Thyroid gland (tissue), 4 donors: ENCODE data around the gene OR5V1. TPM values are rescaled to one million over a fixed set of nuclear protein-coding genes. Genes with fewer than 3 reads are reported as not detected.

Experiments
- DNase-seq, 2 donors: peaks; one replicate each; pipeline ENCODE4 v3.0.0-alpha.2; 2019
- H3K27ac ChIP-seq, 3 donors: fragments of 200-600 bp; sonication (generic); 1 replicate in 2 of 3; 2 replicates in 1 of 3; pipeline ENCODE4 v1.5.1; 2016 to 2019; ENCODE audit warnings: mild to moderate bottlenecking in 1 of 3, moderate library complexity in 1 of 3
- H3K27me3 ChIP-seq: fragments of 200-600 bp; sonication (generic); one replicate; pipeline ENCODE4 v1.5.1; 2019
- H3K36me3 ChIP-seq, 2 donors: fragments of 200-600 bp; sonication (generic); one replicate each; pipeline ENCODE4 v1.5.1; 2016 to 2019
- H3K4me1 ChIP-seq, 2 donors: fragments of 200-600 bp; sonication (generic); one replicate each; pipeline ENCODE4 v1.5.1; 2017 to 2019
- H3K4me3 ChIP-seq, 3 donors: fragments of 200-600 bp; sonication (generic); replicated peaks in 1 of 3; 1 replicate in 2 of 3; 2 replicates in 1 of 3; pipeline ENCODE4 v1.5.1; 2016; ENCODE audit warnings: mild to moderate bottlenecking in 1 of 3
- H3K9me3 ChIP-seq: fragments of 200-600 bp; sonication (generic); one replicate; pipeline ENCODE4 v1.5.1; 2017
- POLR2A ChIP-seq, 2 donors: fragments of 450-650 bp; IDR thresholded peaks; one replicate each; pipeline ENCODE4 v1.6.1; 2017; ENCODE audit warnings: antibody characterized with exemption in 2 of 2, mild to moderate bottlenecking in 2 of 2, moderate library complexity in 1 of 2
- WGBS, 2 donors: methylation state at CpG; one replicate each; pipeline ENCODE4 v1.1.5; 2017; 5-methylcytosine and 5-hydroxymethylcytosine counted together
- intact Hi-C: fragments of 100-400 bp; cut with DNase I; formaldehyde crosslinking; loops from one replicate; pipeline ENCODE4 v1.15.1; 2023
- total RNA-seq, 4 donors: library from RNA; depleted of rRNA; stranded (reverse); fragments of >200 nt; gene quantifications; one replicate each; pipeline ENCODE4 v1.2.3, GENCODE V29; 2016
- TF ChIP-seq, protein P1 (sequence below), 6 experiments: fragments of 200-600 bp in 3 of 6; fragments of 450-650 bp in 3 of 6; sonication (generic) in 3 of 6; IDR thresholded peaks; one replicate each; pipeline ENCODE4 v1.5.1; 2016 to 2019; ENCODE audit warnings: antibody characterized with exemption in 6 of 6, mild to moderate bottlenecking in 2 of 6, inconsistent platforms in 1 of 6, moderate library complexity in 1 of 6

OR5V1 gene
- total RNA-seq = not detected

DNA sequence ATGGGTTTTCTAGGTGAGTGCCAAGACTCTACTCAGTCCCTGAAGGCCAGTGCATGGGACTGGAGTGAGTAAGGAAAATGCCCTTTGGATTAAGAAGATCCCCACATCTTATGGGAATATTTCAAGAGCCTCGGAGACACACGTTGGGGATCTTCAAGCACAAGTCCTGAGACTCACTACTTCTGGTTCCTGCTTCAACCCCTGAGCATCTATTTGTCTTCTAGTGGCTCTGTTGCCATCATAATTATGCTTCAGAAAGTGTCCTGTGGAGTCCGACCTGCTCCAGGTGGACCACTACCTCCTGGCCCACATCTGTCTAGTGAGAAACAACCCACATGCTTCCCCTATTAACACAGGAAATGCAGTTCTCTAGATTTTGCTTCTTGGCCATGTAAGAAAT, at the start of gene OR5V1:
Gene OR5V1 (minus strand): TSS at position 101 of the 400 bp plus-strand sequence. CDS start 12,670 bp downstream, outside the sequence.
- 76 to 87% methylated on average over 3 of the region's 3 CpGs for WGBS, 2 donors
- no peak for DNase-seq
- Histone ChIP-seq H3K4me1 (no peaks in the 10 kb centered on the region), H3K4me3 (no peak within 1 kb of the TSS), H3K27me3 (no peaks in the 10 kb centered on the region), H3K36me3 (no peaks in the 10 kb centered on the region), H3K9me3 (no peaks in the 10 kb centered on the region), H3K27ac (no peak within 1 kb of the TSS)
- TF ChIP-seq, protein P1, sequence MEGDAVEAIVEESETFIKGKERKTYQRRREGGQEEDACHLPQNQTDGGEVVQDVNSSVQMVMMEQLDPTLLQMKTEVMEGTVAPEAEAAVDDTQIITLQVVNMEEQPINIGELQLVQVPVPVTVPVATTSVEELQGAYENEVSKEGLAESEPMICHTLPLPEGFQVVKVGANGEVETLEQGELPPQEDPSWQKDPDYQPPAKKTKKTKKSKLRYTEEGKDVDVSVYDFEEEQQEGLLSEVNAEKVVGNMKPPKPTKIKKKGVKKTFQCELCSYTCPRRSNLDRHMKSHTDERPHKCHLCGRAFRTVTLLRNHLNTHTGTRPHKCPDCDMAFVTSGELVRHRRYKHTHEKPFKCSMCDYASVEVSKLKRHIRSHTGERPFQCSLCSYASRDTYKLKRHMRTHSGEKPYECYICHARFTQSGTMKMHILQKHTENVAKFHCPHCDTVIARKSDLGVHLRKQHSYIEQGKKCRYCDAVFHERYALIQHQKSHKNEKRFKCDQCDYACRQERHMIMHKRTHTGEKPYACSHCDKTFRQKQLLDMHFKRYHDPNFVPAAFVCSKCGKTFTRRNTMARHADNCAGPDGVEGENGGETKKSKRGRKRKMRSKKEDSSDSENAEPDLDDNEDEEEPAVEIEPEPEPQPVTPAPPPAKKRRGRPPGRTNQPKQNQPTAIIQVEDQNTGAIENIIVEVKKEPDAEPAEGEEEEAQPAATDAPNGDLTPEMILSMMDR (IDR thresholded peaks at IDR 0.05) = no peak
- TF ChIP-seq POLR2A (IDR thresholded peaks at IDR 0.05) = no peak
- intact Hi-C loops = no loop called here

DNA sequence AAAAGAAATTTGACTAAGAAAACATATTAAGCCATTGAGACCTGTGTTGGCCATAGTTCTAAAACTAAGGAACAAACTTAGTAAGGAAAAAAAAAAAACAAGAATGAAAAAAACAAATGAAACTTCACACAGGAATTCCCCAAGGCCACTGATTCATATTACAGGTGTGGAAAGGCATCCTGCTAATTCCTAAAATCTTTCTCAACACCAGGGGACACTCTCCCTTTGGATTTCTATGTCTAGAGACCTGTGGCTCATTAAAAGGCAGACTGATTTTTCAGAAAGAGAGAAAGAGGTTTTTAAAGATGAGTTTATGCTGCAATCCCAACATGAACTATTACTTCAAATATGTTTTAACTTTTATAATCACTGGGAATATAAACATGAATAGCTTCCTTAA, 45.9 kb upstream of the OR5V1 start, which contains the start of gene OR12D1:
Gene OR12D1 (plus strand): TSS at position 341 of the 400 bp plus-strand sequence.
- TF ChIP-seq, protein P1 (IDR thresholded peaks at IDR 0.05) = no peak
- TF ChIP-seq POLR2A (IDR thresholded peaks at IDR 0.05) = no peak

DNA sequence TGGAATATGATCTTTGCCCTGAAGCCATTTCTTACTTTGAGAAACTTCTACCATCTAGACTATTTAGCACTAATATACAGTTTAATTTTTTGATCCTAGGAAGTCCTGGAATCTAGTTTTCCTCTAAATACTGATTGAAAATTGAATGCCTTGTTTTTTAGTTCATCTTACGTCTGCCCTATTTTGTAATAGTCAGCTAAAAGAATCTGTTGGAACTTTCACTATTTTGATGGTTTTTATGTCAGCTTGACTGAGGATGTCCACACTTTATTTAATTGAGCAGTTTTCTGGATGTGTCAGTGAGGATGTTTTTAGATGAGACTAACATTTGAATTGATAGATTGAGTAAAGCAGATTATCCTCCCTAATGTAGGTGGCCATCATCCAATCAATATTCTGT, 35.1 kb upstream of the OR5V1 start:
- intact Hi-C loops = no loop called here
- TF ChIP-seq, protein P1 (IDR thresholded peaks at IDR 0.05) = no peak
- TF ChIP-seq POLR2A (IDR thresholded peaks at IDR 0.05) = no peak
- 47 to 92% methylated on average over 1 of the region's 1 CpG for WGBS, 2 donors

More for the DNA sequence above, 45.9 kb upstream of the OR5V1 start, which contains the start of gene OR12D1:
- Histone ChIP-seq H3K27ac (no peak within 1 kb of the TSS), H3K4me1 (no peaks in the 10 kb centered on the region), H3K36me3 (no peaks in the 10 kb centered on the region), H3K27me3 (no peaks in the 10 kb centered on the region), H3K9me3 (no peaks in the 10 kb centered on the region), H3K4me3 (no peak within 1 kb of the TSS)
- DNase-seq = no peak
- intact Hi-C loops = no loop called here

DNA sequence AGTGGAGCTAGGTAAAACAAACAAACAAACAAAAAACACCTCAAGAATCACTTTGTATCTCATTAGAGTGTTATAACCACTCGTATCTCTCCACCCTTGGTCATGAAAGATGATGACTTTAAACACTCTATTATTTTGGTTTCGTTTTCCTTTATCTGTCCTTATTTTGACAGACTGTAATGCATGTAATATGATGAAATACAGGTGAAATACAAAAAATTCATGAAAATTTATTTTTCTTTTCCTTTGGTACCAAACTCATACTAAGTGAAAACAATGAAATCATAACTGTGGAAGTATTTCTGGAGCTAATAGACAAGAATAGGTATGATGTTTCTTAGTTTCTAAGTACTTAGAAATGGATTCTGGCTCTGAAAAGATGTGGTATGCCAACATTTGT, 30.9 kb upstream of the OR5V1 start:
- no peaks in the 10 kb centered on the region for H3K4me1 ChIP-seq
- H3K27ac ChIP-seq = no peak overlapping the region
- DNase-seq = no peak
- 80 to 83% methylated on average over 2 of the region's 2 CpGs for WGBS, 2 donors
- no peaks in the 10 kb centered on the region for H3K36me3 ChIP-seq
- no peaks in the 10 kb centered on the region for H3K27me3 ChIP-seq
- no peak overlapping the region for H3K4me3 ChIP-seq
- no peaks in the 10 kb centered on the region for H3K9me3 ChIP-seq
- intact Hi-C loops = no loop called here
- TF ChIP-seq POLR2A (IDR thresholded peaks at IDR 0.05) = no peak
- TF ChIP-seq, protein P1 (IDR thresholded peaks at IDR 0.05) = no peak

More for the DNA sequence above, 35.1 kb upstream of the OR5V1 start:
- H3K36me3 ChIP-seq = no peaks in the 10 kb centered on the region
- H3K27ac ChIP-seq = no peak overlapping the region
- DNase-seq = no peak
- H3K9me3 ChIP-seq = no peaks in the 10 kb centered on the region
- H3K27me3 ChIP-seq = no peaks in the 10 kb centered on the region
- H3K4me1 ChIP-seq = no peaks in the 10 kb centered on the region
- H3K4me3 ChIP-seq = no peak overlapping the region

DNA sequence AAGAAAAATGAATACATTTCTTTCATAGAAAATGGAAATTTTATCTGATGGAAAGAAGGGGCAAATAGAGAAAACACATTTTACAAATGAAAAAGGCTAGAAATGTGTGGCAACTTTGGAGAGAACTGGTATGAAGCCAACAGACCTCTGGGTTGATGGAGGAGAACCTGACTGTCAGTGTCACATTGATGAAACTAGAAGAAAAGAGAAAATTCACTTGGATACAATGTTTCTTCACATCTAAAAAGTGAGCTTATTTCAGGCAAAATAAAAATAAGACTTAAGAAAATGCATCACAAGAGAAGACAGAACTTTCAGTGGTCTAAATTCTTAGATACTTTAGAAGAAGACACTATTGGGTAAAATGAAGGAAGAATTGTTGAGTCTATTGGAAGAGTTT, 26.7 kb upstream of the OR5V1 start, which contains the start of gene OR12D2:
Gene OR12D2 (plus strand): TSS at position 301 of the 400 bp plus-strand sequence. CDS start 1,069 bp downstream, outside the sequence.
- Histone ChIP-seq H3K27me3 (no peaks in the 10 kb centered on the region), H3K9me3 (no peaks in the 10 kb centered on the region), H3K27ac (no peak within 1 kb of the TSS), H3K4me3 (no peak within 1 kb of the TSS), H3K4me1 (no peaks in the 10 kb centered on the region), H3K36me3 (no peaks in the 10 kb centered on the region)
- intact Hi-C loops = no loop called here
- DNase-seq = no peak
- TF ChIP-seq POLR2A (IDR thresholded peaks at IDR 0.05) = no peak
- TF ChIP-seq, protein P1 (IDR thresholded peaks at IDR 0.05) = no peak
